ENCODE data around the gene RPS15. TPM values are rescaled to one million over a fixed set of nuclear protein-coding genes. Genes with fewer than 3 reads are reported as not detected.
A peak's percentile ranks its signal among the peaks of the same experiment; 100 is the strongest.

The RPS15 gene
- total and polyA plus RNA-seq, 2 of the 13 experiments (the other 11 are each of a cell fraction or from before 2014, with no cell fraction given), result 695 to 1,411 TPM

DNA sequence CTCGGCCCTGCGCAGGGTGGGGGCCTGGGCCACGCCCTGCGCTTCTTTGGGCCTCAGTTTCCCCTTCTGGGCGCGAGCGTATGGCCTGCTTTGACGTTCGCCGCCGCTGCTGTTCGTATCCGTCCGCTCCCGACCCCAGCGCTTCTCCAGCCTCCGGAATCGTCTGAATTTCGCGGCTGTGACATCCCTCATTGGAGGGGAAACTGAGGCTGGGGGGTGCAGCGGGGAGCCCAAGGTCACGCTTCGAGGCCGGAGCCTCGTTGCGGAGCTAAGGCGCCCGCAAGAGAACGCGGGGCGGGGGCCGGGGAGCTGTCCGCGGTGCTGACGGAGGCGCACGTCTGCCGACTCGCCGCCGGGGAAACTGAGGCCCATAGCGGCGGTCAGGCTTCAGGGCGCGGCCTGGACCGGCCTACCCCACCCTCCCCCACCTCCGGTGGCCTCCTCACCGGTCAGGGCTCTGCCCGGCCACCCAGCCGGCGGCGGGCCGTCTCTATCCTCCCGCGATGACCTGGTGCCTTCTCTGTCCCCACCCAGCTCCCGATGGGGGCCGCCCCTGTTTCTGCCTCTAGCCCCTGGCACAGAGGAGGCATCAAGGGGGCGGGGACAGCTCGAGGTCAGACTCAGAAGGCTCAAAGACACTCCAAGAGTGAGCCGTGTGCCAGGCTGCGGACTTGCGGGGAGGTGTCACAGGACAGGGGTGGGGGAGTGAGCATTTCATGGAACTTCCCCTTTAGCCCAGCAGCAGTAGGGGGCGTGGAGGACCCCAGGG, 8.7 kb downstream of the RPS15 start (continued):
- TF ChIP-seq, protein P1, sequence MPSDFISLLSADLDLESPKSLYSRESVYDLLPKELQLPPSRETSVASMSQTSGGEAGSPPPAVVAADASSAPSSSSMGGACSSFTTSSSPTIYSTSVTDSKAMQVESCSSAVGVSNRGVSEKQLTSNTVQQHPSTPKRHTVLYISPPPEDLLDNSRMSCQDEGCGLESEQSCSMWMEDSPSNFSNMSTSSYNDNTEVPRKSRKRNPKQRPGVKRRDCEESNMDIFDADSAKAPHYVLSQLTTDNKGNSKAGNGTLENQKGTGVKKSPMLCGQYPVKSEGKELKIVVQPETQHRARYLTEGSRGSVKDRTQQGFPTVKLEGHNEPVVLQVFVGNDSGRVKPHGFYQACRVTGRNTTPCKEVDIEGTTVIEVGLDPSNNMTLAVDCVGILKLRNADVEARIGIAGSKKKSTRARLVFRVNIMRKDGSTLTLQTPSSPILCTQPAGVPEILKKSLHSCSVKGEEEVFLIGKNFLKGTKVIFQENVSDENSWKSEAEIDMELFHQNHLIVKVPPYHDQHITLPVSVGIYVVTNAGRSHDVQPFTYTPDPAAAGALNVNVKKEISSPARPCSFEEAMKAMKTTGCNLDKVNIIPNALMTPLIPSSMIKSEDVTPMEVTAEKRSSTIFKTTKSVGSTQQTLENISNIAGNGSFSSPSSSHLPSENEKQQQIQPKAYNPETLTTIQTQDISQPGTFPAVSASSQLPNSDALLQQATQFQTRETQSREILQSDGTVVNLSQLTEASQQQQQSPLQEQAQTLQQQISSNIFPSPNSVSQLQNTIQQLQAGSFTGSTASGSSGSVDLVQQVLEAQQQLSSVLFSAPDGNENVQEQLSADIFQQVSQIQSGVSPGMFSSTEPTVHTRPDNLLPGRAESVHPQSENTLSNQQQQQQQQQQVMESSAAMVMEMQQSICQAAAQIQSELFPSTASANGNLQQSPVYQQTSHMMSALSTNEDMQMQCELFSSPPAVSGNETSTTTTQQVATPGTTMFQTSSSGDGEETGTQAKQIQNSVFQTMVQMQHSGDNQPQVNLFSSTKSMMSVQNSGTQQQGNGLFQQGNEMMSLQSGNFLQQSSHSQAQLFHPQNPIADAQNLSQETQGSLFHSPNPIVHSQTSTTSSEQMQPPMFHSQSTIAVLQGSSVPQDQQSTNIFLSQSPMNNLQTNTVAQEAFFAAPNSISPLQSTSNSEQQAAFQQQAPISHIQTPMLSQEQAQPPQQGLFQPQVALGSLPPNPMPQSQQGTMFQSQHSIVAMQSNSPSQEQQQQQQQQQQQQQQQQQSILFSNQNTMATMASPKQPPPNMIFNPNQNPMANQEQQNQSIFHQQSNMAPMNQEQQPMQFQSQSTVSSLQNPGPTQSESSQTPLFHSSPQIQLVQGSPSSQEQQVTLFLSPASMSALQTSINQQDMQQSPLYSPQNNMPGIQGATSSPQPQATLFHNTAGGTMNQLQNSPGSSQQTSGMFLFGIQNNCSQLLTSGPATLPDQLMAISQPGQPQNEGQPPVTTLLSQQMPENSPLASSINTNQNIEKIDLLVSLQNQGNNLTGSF (CRISPR knock-in tag; IDR thresholded peaks at IDR 0.05), result peak; percentile 70; the same call in 1 of the 2 replicates
- TF ChIP-seq ZNF598 (CRISPR knock-in tag; IDR thresholded peaks at IDR 0.05; ENCODE audit: borderline replicate concordance) (no peak), CHD2 (IDR thresholded peaks at IDR 0.05; ENCODE audit: low read depth, low read length) (no peak), GATAD1 (CRISPR knock-in tag; IDR thresholded peaks at IDR 0.05) (0 out of 2 replicates have a peak, but pooled peaks have one; percentile 31), ZBTB20 (CRISPR knock-in tag; IDR thresholded peaks at IDR 0.05; ENCODE audit: borderline replicate concordance, low read depth) (no peak), ZNF777 (CRISPR knock-in tag; IDR thresholded peaks at IDR 0.05) (no peak), ZNF713 (CRISPR knock-in tag; IDR thresholded peaks at IDR 0.05) (no peak), TCF12 (IDR thresholded peaks at IDR 0.05) (no peak), TCF12 (CRISPR knock-in tag; IDR thresholded peaks at IDR 0.05) (no peak), POLR2AphosphoS5 (IDR thresholded peaks at IDR 0.05; ENCODE audit: low read depth, low read length) (no peak), ZNF552 (CRISPR knock-in tag; IDR thresholded peaks at IDR 0.05; ENCODE audit: borderline replicate concordance) (no peak), ZFP62 (CRISPR knock-in tag; IDR thresholded peaks at IDR 0.05) (no peak), CC2D1A (CRISPR knock-in tag; IDR thresholded peaks at IDR 0.05) (no peak), TEAD2 (CRISPR knock-in tag; IDR thresholded peaks at IDR 0.05) (no peak), ZNF607 (CRISPR knock-in tag; IDR thresholded peaks at IDR 0.05; ENCODE audit: borderline replicate concordance) (0 out of 2 replicates have a peak, but pooled peaks have one; percentile 46), SIX4 (CRISPR knock-in tag; IDR thresholded peaks at IDR 0.05) (no peak), ZC3H4 (CRISPR knock-in tag; IDR thresholded peaks at IDR 0.05; ENCODE audit: borderline replicate concordance) (no peak)
- TF ChIP-seq, protein P2, sequence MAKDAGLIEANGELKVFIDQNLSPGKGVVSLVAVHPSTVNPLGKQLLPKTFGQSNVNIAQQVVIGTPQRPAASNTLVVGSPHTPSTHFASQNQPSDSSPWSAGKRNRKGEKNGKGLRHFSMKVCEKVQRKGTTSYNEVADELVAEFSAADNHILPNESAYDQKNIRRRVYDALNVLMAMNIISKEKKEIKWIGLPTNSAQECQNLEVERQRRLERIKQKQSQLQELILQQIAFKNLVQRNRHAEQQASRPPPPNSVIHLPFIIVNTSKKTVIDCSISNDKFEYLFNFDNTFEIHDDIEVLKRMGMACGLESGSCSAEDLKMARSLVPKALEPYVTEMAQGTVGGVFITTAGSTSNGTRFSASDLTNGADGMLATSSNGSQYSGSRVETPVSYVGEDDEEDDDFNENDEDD (CRISPR knock-in tag; IDR thresholded peaks at IDR 0.05; ENCODE audit: borderline replicate concordance), result no peak
- TF ChIP-seq, protein P3, sequence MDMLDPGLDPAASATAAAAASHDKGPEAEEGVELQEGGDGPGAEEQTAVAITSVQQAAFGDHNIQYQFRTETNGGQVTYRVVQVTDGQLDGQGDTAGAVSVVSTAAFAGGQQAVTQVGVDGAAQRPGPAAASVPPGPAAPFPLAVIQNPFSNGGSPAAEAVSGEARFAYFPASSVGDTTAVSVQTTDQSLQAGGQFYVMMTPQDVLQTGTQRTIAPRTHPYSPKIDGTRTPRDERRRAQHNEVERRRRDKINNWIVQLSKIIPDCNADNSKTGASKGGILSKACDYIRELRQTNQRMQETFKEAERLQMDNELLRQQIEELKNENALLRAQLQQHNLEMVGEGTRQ (IDR thresholded peaks at IDR 0.05; ENCODE audit: low read depth, low read length), result no peak
- TF ChIP-seq, protein P3 (CRISPR knock-in tag; IDR thresholded peaks at IDR 0.05; ENCODE audit: borderline replicate concordance), result no peak
